Tibial nerve (tissue), 4 donors: ENCODE results near the gene VTCN1. TPM values are rescaled to one million over a fixed set of nuclear protein-coding genes. Genes with fewer than 3 reads are reported as not detected.

Experiments
- DNase-seq, 2 donors: peaks; one replicate each; pipeline ENCODE4 v3.0.0-alpha.2; 2019; ENCODE audit warnings: low spot score in 2 of 2
- H3K27ac ChIP-seq, 4 donors: fragments of 200-600 bp; sonication (generic) in 3 of 4; one replicate each; pipeline ENCODE4 v1.5.1; 2017 to 2019; ENCODE audit warnings: mild to moderate bottlenecking in 1 of 4
- H3K27me3 ChIP-seq, 2 donors: fragments of 200-600 bp; sonication (generic) in 1 of 2; one replicate each; pipeline versions ENCODE4 v1.5.1 to v1.6.0; 2017 to 2019
- H3K36me3 ChIP-seq, 3 donors: fragments of 200-600 bp; sonication (generic); one replicate each; pipeline ENCODE4 v1.5.1; 2018 to 2019
- H3K4me1 ChIP-seq, 4 donors: fragments of 200-600 bp; sonication (generic) in 3 of 4; one replicate each; pipeline ENCODE4 v1.5.1; 2017 to 2019
- H3K4me3 ChIP-seq, 4 donors: fragments of 200-600 bp; sonication (generic) in 3 of 4; one replicate each; pipeline ENCODE4 v1.5.1; 2017 to 2019; ENCODE audit warnings: mild to moderate bottlenecking in 1 of 4, moderate library complexity in 1 of 4
- H3K9me3 ChIP-seq, 4 donors: fragments of 200-600 bp; sonication (generic) in 3 of 4; one replicate each; pipeline ENCODE4 v1.5.1; 2017 to 2019
- EP300 ChIP-seq, 2 donors: sonication (generic); formaldehyde crosslinking; IDR thresholded peaks; one replicate each; pipeline ENCODE4 v1.6.1; 2017; ENCODE audit warnings: antibody characterized with exemption in 2 of 2, mild to moderate bottlenecking in 1 of 2
- POLR2A ChIP-seq, 2 donors: fragments of 450-650 bp; IDR thresholded peaks; one replicate each; pipeline ENCODE4 v1.6.1; 2017; ENCODE audit warnings: antibody characterized with exemption in 2 of 2, mild to moderate bottlenecking in 2 of 2, moderate library complexity in 2 of 2
- WGBS, 2 donors: methylation state at CpG; one replicate each; pipeline ENCODE4 v1.1.5; 2018; 5-methylcytosine and 5-hydroxymethylcytosine counted together
- total RNA-seq, 4 donors: library from RNA; depleted of rRNA; stranded (reverse); fragments of >200 nt; gene quantifications; one replicate each; pipeline ENCODE4 v1.1.0, GENCODE V29; 2016
- TF ChIP-seq, protein P1 (sequence below), 5 experiments: fragments of 200-600 bp in 3 of 5; fragments of 450-650 bp in 2 of 5; sonication (generic) in 3 of 5; IDR thresholded peaks; one replicate each; pipeline ENCODE4 v1.5.1; 2016 to 2019; ENCODE audit warnings: antibody characterized with exemption in 5 of 5, mild to moderate bottlenecking in 3 of 5, moderate library complexity in 2 of 5

VTCN1 gene
- total RNA-seq, 4 donors from 2014 or later, result not detected

DNA sequence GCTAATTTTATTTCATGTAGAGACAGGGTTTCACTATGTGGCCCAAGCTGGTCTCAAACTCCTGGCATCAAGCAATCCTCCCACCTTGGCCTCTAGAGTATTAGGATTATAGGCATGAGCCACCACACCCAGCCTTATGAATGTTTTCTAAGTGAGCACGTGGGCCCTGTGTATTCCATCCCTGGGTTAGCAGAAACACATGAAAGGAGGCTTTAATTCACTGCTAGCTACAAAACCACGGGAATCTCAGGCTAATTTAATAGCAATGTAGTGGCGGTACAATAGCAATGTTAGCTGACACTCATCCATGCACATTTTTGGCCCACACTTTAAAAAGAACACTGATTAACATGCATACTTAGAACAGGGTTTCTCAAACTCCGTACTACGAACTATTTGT is 32.0 kb downstream of the VTCN1 start:
- no peaks in the 10 kb centered on the region for H3K9me3 ChIP-seq
- WGBS, 2 donors, result 66 to 76% methylated on average over 5 of the region's 5 CpGs
- H3K4me3 ChIP-seq, result no peak overlapping the region
- peaks cover 0 to 11% (median 0%) of the 10 kb centered on the region in 4 donors for H3K4me1 ChIP-seq
- no peaks in the 10 kb centered on the region for H3K27me3 ChIP-seq
- no peaks in the 10 kb centered on the region for H3K36me3 ChIP-seq
- no peak overlapping the region for H3K27ac ChIP-seq
- DNase-seq, result no peak
- no peak for TF ChIP-seq EP300 (IDR thresholded peaks at IDR 0.05)
- no peak for TF ChIP-seq POLR2A (IDR thresholded peaks at IDR 0.05)
- TF ChIP-seq, protein P1, sequence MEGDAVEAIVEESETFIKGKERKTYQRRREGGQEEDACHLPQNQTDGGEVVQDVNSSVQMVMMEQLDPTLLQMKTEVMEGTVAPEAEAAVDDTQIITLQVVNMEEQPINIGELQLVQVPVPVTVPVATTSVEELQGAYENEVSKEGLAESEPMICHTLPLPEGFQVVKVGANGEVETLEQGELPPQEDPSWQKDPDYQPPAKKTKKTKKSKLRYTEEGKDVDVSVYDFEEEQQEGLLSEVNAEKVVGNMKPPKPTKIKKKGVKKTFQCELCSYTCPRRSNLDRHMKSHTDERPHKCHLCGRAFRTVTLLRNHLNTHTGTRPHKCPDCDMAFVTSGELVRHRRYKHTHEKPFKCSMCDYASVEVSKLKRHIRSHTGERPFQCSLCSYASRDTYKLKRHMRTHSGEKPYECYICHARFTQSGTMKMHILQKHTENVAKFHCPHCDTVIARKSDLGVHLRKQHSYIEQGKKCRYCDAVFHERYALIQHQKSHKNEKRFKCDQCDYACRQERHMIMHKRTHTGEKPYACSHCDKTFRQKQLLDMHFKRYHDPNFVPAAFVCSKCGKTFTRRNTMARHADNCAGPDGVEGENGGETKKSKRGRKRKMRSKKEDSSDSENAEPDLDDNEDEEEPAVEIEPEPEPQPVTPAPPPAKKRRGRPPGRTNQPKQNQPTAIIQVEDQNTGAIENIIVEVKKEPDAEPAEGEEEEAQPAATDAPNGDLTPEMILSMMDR (IDR thresholded peaks at IDR 0.05), result no peak

GRCh38 chr1:117177376-117177775 is 33.4 kb downstream of the VTCN1 start:
- Histone ChIP-seq H3K36me3 (no peaks in the 10 kb centered on the region), H3K4me3 (no peak overlapping the region), H3K27ac (no peak overlapping the region), H3K9me3 (no peaks in the 10 kb centered on the region), H3K4me1 (peaks cover 0 to 11% (median 0%) of the 10 kb centered on the region in 4 donors), H3K27me3 (no peaks in the 10 kb centered on the region)
- TF ChIP-seq POLR2A (IDR thresholded peaks at IDR 0.05) (no peak), EP300 (IDR thresholded peaks at IDR 0.05) (no peak)
- TF ChIP-seq, protein P1 (IDR thresholded peaks at IDR 0.05), result no peak
- WGBS, 2 donors, result 52 to 62% methylated on average over 1 of the region's 1 CpG
- no peak for DNase-seq

- Histone ChIP-seq H3K4me3 (no peak overlapping the region), H3K27ac (peak overlapping the region in 2 of 4 donors; percentile 20 to 43), H3K4me1 (peaks cover 0 to 15% (median 0%) of the 10 kb centered on the region in 4 donors), H3K9me3 (no peaks in the 10 kb centered on the region), H3K27me3 (no peaks in the 10 kb centered on the region), H3K36me3 (no peaks in the 10 kb centered on the region)
- WGBS, 2 donors, result 68 to 70% methylated on average over 6 of the region's 6 CpGs
- TF ChIP-seq, protein P1 (IDR thresholded peaks at IDR 0.05), result no peak
- TF ChIP-seq POLR2A (IDR thresholded peaks at IDR 0.05) (no peak), EP300 (IDR thresholded peaks at IDR 0.05) (no peak)
- no peak for DNase-seq
These were observed 34.1 kb downstream of the VTCN1 start for GRCh38 chr1:117176579-117176978.

- H3K4me1 ChIP-seq, result peaks cover 0 to 7% (median 0%) of the 10 kb centered on the region in 4 donors
- H3K36me3 ChIP-seq, result no peaks in the 10 kb centered on the region
- no peaks in the 10 kb centered on the region for H3K27me3 ChIP-seq
- H3K9me3 ChIP-seq, result no peaks in the 10 kb centered on the region
- H3K4me3 ChIP-seq, result no peak overlapping the region
- 88 to 91% methylated on average over 4 of the region's 4 CpGs for WGBS, 2 donors
- TF ChIP-seq, protein P1 (IDR thresholded peaks at IDR 0.05), result no peak
- TF ChIP-seq EP300 (IDR thresholded peaks at IDR 0.05) (no peak), POLR2A (IDR thresholded peaks at IDR 0.05) (no peak)
- no peak for DNase-seq
- no peak overlapping the region for H3K27ac ChIP-seq
These were observed 35.9 kb downstream of the VTCN1 start for GRCh38 chr1:117174851-117175250.

GRCh38 chr1:117173691-117174090 is 37.0 kb downstream of the VTCN1 start:
- TF ChIP-seq EP300 (IDR thresholded peaks at IDR 0.05) (no peak), POLR2A (IDR thresholded peaks at IDR 0.05) (no peak)
- TF ChIP-seq, protein P1 (IDR thresholded peaks at IDR 0.05), result no peak
- 80% methylated on average over 6 of the region's 6 CpGs for WGBS, 2 donors
- H3K4me1 ChIP-seq, result peaks cover 0 to 6% (median 0%) of the 10 kb centered on the region in 4 donors
- DNase-seq, result no peak
- H3K27me3 ChIP-seq, result no peaks in the 10 kb centered on the region
- no peaks in the 10 kb centered on the region for H3K36me3 ChIP-seq
- peak overlapping the region in 1 of 4 donors; percentile 25 for H3K27ac ChIP-seq
- H3K4me3 ChIP-seq, result no peak overlapping the region
- H3K9me3 ChIP-seq, result no peaks in the 10 kb centered on the region
